TTC549 (cell line): ENCODE measurements around the gene RASGRF2.

ENCODE experiments used
- FAIRE-seq: peaks from 2 replicates; lab custom pipeline; 2012; peaks lifted over from hg19 to GRCh38; lab: Jason Lieb, UNC

RASGRF2 gene

DNA sequence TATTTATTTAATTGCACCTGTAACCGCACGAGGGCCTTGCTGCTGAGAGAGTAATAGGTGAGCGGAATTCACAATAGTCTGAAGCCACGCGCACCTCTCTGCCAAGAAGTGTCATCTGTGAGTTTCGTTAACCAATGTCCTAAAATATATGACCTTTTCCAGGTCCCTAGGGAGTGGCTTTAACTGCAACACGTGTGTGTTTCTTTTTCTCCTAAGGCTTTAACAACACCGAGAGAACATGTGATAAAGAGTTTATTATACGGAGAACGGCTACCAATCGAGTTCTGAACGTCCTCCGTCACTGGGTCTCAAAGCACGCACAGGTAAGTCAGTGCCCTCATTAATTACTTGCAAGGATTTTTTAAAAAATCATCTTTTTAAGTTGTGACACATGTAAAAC is 219.8 kb downstream of the RASGRF2 start:
- no peak for FAIRE-seq

DNA sequence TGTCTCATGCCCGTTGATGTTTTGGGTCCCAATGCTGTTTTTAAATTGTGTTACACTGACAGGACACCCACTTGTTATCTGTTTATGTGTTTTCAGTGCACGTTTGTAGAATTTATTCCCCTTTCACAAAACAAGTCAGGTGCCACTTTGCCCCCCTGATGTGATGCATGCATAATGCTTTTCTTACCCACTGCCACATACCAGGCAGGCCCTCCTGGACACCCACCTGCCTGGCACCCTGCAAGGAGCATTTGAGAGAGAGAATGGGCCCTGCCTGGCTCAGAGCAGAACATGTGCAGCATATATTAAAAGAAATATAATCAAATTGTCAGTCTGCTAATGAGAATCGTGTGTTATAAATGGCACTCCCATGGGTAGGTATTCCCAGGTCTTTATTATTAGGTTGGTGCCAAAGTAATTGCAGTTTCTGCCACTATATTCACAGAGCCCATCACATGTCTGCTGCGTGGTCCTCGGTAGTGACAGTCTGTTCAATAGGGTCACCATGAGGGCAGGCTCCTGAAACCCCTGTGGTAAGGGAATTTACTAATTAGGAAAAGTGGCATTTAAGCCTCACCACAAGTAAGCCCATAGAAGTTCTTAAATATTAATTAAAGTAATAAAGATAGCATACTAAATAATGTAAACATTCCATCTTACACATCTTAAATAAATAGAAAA is 220.8 kb downstream of the RASGRF2 start:
- no peak for FAIRE-seq

DNA sequence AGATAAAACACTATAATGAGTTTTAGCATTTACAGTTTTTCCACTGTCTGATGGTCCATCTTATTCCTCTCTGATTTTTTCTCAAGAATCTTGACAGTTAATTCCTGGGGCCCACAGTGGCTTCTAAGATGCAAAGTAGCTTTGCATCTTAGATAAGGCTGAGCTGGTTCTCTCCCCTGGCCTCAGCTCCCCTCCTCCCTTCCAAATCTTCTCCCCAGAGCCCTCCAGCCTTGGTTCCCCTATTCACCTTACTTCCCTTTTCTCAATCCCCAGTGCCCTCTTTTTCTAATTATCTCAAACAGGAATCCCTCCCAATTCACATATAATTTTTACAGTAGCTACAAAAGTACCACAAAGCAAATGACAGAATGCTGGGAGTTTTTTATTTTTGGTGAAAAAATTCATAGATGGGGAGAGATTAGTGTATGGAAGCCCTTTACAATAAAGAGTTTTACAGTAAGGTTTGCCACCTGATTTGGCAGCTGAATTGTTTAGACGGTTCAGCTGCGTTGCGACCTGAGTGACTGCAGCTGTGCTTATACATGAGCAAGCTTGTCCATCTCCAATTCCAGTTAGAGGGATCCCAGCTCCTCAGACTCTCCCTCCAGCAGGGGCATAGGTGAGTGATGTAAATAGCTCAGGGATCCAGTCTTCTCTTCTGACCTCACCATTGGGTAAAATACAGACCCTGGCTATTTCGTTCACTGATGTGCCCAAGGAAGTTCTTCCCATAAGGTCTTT is 221.6 kb downstream of the RASGRF2 start:
- FAIRE-seq = no peak

DNA sequence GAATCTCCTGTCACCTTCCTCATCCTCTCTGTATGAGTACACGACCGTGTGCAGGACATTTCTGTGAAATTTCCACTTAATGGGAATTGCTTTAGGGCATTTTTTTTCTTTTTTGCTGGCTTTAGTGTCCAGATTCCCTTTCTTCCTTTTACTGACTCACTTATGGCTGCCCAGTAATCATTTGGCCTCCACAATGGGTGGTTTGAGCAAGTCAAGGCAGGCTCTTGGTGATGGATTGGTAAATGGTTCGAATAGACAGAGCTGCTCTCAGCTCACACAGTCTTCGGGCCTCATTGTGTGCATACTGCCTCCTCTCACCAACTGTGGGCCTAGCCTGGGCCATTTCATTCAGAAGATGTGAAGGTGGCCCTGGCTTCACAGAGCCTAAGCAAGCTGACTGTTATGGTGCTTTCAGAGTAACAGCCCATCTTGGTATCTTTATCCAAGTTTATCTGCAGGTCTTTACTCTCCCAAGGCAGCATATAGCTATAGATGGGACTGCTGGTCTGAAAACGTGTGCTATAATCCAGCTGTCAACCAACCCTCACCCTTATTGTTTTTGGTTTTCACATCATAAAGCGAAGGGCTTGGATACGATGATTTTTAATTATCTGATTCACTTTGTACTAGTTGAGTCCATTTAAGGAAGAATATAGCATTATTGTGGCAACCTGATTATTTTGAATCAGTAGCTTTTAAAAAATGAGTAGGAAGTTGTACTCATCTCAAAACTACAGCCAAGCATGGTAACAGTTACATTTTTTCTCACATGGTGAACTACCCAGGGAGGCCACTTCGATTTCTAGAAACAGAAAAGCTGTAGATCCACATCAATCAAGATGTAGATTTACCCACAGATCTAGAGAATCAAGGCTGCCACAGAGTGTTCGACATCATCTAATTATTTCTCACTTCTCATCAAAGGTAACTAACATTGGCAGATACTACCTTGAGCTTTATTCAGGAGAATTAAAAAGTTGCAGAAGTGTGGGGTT is 222.5 kb downstream of the RASGRF2 start:
- no peak for FAIRE-seq

DNA sequence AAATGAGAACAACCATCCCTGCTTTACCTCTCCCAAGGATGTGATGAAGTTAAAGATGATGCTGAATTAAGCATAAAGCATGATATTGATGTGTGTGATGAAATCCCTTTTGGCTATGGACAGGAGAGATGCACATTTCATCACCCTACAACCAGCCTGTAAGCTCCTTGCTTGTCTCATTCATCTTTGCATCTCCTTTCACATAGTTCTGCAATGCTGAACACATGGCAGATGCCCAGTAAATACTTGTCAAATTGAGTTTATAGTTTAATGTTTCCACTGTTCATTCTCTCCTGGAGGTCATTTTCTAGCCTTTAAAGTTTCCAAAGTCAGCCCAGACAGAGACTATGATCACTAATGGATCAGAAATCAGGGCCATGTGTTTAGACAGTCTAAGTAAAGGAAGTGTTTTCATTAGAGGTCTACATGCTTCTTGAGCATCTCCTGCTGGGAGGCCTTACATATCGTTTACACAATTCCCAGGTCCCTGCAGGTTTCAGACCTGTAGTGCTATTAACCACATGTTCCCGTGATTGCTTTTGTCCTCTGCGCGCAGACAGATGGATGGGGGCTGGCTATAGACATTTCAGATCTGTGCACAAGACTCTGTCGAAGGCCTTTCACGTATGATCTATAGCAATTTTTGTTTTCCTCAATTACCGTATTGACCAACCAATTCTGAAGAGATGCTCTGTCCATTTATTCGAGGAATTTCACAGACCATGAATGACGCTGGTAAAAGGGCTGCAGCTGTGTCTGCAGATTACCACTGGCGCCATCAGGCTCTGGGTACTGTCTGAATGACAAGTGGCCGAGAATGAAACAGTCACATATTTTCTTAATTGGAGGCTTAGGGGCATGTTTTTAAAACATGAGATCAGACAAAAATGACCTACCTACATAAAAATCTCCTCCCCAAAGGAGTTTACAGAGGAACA is 223.9 kb downstream of the RASGRF2 start:
- no peak for FAIRE-seq

DNA sequence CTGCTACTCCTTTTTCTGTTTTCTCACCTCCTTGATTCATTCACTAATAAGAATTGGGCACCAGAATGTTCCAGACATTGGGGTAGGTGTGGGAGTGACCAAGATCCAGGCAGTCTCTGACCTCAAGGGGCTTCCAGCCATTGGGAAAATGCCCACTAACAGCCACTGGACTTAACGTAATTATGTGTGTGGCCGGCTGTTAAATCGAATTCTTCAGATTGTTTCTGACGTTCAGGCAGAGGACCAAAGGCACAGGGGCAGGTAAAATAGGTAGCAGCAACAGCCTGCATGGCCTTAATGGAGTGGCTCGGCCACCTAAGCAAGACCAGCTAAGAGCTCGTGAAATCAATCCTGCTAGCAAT is 224.6 kb downstream of the RASGRF2 start:
- no peak for FAIRE-seq

DNA sequence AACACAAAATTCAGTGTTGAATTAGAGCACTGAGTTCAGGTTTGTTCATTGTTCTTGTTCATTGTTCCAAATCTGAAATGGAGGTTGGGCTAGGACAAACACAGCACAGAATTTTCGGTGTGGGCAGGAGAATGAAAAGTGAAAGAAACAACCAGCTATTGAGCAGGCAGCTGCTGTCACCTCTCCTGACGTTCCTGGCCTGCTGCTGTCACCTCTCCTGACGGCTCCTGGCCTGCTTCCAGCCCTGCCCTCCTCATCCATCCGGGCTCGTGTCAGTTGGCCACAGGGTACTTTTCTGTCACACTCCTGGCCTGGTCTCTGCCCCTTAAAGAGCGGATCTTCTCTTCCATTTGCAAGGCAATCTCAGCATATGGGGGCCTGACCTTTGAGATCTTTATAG is 227.7 kb downstream of the RASGRF2 start:
- FAIRE-seq = no peak

DNA sequence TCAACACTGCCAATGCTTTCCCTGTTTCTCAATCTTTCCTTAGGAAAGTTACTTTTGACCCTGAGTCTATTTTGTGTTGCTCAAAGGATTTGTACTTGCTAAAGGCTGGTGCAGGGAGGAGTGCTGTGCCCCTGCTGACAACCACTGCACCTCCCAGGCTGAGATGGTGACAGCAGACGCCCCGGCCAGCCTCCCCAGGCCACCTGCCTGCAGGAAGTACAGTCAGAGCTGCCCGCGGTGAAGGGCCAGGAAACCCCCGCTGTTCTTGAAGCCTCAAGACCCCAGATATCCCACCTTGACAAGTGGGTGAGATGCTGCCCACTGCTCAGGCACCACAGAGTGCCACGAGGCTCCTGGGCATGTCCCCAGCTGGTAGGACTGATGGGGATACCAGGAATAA is 228.8 kb downstream of the RASGRF2 start:
- no peak for FAIRE-seq

DNA sequence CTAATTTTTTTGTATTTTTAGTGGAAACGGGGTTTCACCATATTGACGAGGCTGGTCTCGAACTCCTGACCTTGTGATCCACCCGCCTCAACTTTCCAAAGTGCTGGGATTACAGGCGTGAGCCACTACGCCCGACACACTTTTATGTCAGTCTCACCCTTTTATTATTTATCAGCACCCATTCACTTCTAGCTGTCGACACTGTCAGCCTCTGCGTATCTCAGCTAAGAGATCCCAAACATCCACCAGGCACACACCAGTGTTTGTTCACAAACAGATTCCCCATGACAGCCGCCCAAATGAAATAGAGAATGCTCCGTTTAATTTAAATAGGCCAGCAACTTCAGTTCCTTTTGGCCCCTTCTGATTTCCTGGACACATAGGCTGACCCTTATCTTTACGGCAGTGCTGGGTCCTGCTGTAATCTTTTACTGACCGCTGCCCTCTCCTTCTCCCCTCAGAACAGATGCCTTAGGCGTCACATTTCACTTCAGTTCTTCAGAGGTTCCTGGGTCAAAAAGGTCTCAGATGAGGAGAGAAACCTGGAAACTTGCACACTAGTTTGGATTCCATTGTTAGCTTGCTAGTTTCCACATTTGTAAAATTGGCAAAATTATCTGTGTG is 229.8 kb downstream of the RASGRF2 start:
- no peak for FAIRE-seq

DNA sequence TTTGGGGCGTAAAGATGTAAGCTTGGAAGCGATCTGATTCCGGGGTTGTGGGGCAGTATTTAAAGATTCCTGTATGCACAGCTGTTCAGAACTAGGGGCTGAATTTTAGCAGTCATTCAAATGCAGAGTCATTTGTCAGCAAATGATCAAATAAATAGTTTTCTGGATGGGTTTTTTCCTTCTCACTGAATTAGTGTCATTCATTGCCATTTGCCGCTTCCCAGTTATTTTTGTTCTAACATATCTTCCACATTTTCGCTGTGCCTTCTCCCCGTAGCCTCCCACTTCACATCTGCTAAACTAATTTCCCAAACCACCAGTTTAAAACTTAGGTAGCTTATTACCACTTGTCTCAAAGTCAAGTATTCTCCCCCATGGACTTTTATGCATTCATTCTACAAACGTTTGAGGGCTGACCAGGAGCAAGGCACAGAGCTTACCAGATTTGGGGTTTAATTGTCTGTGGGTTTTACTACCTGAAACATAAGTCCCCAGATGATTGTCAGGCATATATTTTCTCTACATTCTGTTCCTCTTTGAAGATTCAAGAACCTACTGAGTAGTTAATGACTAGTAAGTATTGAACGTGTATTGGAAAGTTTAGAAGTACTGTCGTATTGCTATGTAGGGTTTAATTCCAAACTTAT is 231.7 kb downstream of the RASGRF2 start:
- no peak for FAIRE-seq

DNA sequence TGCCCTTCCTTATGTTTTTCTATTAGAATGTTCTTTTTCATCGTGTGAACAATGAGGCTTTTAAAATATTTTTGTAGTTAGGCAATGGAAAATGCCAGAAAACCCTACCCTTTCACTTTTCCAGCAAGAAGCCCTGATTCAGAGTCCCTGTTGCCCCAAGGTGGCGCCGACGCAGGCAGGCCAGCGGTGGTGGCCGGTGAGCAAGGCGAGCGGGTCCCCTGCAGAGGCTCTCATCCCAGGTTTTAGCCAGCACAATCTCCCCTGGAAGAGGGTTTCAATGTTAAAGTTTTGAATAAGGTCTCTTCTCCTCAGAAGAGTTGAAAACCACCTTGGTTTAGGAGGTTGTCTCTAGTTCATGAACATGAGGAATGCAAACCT is 232.2 kb downstream of the RASGRF2 start:
- FAIRE-seq = no peak

DNA sequence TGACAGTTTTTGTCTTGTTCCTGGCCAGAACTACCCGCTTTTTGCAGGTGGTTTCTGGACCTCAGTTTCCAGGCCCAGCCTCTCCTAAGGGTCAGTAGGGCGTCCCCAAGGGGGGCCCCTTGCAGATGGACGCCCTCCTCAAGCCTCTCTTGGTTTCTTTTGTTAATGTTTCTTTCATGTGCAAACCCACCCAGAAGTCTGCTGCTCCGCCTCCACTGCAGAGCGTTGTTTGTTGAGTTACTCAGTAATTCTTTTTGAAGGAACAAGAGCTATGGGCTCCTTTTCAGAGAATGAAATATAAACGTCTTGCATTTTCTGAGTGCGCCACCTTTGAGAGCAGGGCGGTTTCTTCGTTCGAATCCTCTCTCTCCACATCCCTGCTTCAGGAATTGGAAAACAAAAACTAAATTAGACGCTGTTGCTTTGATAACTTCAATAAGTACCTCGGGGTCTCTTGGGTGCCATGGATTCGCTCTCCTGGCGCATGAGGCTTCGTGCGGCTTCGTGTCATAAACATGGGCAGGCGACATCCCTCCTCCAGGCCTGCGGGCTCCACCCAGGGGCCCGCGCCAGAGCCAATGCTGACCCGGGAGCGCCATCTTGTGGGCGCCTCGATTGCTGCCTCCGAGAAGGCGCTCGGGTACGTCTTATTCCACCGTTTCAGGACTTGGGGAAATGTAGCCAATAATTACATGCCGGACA is 234.6 kb downstream of the RASGRF2 start:
- no peak for FAIRE-seq

DNA sequence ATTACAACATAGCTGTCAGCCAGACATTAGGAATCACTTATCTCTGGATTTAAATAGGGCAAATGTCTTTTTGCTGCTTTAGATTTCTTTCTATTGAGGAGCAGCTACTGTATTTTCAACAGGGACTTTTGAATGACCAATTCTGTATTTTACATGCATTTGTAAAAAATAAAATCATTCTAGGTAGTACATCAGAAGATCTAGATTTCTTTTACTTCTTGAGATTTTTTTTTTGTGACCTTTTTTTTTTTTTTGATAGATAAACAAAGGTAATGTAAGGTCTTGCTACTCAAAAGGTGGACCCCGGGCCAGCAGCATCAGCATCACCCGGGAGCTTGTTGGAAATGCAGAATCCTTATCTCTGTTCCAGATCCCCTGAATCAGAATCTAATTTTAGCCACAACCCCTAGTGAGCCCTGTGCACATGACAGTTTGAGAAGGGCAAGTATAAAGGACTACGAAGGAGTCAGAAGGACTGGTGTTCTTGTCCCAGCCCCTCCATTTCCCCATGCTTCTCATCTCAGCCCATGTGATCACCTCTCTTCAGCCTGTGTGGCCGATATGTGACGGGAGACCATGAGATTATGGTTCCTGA is 235.3 kb downstream of the RASGRF2 start:
- no peak for FAIRE-seq

DNA sequence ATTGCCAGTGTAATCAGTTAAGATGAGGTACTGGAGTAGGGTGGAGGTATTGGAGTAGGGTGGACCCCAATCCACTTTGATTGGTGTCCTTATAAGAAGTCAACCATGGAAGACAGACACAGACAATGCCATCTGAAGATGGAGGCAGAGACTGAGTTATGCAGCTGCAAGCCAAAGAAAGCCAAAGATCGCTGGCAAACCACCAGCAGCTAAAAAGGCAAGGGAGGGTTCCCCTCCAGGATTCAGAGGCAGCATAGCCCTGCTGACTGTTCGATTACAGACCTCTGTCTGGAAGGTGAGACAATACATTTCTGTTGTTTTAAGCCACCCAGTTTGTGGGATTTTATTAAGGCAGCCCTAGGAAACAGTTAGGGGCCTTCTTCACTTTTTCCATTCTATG is 242.5 kb downstream of the RASGRF2 start:
- no peak for FAIRE-seq

DNA sequence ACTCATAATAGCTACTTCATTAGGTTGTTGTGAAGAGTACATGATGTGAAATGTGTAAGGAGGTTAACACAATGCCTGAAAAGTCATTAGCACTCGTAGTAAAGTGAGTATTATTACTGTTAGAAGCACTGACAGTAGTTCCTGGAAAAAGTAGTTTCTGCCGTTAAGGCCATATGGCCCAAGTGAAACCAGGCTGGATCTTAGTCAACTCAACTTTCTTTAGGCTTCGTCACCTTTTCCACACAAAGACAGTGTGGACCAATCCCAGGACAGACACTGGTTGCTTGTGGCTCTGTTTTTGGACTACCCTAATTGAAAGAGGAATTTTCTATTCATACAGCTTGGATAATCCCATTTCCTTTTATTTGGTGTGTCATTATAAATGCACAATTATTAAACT is 243.6 kb downstream of the RASGRF2 start:
- FAIRE-seq = no peak

DNA sequence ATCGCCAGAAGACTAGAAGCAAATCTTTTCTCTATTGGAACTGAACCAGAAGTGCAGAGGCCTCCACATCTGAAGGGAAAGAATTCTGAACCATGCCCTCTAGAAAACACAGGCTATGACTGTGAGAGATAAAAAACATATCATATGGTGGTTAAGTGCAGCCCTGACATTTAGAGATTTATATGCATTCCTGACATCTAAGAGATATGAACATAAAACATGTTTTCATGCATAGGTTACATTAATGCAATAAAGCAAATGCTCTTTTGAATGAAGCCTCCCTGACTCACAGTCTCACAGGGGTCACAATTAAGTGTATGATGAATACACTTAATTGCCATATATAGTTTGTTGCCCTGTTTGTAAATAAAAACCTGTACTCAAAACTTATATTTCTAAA is 244.0 kb downstream of the RASGRF2 start:
- FAIRE-seq = no peak

DNA sequence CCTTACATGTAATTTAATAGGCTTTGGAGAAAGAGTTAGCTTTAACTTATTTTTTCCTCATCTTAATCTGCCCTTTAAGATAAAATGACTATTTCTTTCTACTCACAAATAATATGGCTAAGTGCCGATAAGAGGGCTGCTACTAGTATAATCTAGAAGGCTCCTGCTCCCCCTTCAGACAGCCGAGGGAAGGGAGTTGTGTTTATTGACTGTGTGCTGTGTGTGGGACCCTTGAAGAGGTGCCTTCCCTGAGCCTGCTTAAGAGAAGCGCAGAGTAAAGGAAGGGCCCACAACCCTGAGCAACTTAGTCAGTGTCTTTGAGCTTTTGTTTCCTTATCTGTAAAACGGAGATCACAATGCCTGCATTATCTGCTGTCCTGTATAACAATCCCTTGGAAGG is 244.9 kb downstream of the RASGRF2 start:
- no peak for FAIRE-seq

DNA sequence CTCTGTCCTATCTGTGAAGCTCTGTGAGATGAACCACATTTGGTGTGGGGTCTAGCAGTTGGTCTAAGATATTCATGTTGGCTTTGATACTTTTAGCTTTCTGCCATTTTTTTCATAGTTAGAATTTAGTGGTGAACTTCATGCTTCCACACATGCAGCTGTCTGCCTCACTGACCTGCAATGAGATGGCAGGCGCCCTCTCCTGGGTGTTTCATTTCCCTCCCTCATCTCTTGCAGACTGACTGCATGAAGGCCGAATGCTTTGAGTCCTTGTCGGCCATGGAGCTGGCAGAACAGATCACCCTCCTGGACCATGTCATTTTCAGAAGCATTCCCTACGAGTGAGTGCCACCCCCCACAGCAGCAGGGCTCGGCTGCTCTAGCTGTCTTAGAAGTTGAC is 246.8 kb downstream of the RASGRF2 start:
- no peak for FAIRE-seq

DNA sequence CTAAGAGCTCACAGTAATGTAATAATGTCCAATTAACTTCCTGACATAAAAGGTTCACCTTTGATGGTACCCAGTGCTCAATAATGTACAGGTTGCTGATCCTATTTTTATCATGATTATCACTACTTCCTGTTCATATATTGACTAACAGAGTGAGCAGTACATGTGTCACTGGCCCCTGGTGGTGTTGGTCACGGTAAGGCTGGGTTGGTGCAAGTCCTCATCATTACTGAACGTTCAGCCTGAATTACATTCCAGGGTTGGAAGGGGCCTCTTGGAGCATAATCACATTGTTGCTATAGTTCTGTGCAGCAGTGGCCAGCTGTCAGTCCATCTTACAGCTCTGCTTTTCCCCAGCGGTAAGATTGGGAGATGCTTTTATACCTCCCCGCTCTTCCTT is 248.7 kb downstream of the RASGRF2 start:
- no peak for FAIRE-seq

DNA sequence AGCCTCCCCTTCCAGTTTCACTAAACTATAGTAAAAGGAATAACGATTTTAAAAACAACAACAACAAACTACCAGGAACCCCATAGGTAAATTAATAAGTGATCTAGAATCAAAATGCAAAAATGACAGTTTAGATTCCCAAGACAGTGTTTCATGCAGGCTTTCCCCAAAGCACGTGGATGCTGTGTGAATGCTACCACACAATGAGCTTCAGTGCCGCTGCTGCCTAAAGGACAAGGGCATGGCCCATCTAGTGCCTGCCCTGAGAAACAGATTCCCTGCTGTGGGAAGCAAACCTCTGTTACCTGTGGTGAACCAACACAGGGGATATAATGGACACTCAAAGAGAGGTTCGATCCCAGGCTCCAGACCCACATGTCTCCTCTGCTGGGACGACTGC is 249.2 kb downstream of the RASGRF2 start:
- FAIRE-seq = no peak
